Measurements from ENCODE around the gene CHADL.
A peak's percentile ranks its signal among the peaks of the same experiment; 100 is the strongest.

The CHADL gene

DNA sequence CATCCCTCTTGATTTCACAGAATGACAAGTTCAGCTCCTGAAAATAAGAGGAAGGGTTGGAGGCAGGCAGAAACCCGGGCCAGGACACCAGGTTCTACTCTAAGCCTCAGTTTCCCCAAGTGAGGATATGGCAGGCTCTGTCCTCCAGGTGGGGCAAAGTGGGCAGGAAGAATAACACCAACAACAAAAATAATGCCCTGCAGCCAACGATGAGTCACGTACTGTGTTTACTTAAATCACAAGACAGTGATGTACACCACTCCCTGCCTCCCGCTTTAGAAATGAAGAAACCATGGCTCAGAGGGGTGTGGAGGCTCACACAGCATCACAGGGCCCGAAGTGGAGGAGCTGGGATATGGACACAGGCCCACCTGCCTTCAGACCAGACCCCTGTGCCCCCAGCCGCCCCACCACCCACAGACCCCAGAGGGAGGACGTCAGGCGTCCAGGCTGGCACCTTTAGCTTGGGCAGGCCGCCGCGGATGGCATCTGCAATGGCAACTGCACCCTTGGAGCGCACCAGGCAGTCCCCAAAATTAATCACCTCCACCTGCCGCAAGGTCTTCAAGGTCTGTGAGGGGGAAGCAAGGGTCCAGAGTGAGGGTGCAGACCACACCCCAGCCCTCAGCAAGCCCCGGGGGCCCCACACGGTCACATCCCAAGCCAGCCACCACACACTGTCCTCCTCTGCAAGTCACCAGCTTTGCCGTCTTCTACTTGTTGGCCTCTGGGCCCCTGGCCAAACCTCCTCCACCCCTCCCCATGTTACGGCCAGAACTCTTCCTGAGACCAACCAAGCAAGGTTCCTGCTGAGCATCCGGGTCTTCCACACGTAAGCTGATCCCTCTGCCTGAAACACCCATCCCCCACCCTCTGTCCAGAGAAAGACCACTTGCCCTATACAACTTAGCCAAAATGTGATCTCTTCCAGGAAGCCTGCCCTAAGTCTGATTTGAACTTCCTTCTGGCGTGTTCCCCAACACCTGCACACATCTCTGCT lies 15.8 kb upstream of the CHADL start:
- no peak for DNase-seq (ENCODE audit: low spot score)

DNA sequence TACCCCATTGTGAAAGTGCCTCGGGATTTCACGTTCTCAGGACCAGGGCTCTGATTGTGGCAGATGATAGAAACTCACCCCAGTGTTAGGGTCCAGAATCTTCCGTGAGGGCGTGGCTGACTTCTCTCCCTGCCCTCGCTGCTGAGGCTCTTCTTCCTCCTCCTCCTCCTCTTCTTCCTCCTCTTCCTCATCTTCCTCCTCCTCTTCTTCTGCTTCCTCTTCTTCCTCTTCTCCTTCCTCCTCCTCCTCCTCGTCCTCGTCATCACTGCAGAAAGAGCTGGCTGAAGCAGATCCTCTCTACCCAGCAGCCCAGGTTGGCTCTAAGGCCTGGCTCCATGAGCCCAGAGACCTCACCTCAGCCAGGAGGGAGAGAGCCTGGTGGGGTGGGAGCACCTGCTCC lies 13.5 kb upstream of the CHADL start:
- no peak for DNase-seq (ENCODE audit: low spot score)

DNA sequence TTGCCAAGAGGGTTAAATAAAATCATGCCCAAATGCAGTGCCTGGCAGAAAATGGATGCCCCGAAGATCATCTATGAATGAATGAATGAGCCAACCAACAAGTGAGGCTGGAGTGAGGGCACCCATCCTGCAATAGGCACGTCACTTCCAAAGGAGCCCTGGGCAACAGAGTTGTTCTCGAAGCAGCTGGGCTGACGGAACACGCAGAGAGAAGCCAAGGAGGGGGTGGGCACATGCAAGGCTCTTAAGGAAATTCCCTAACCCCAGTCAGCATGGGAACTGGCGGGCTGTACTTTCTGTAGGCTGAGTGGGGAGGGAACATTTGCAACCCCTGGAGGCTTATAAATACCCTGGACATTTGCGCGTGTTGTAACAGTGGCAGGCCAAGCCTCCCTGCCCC lies 11.6 kb upstream of the CHADL start:
- DNase-seq (ENCODE audit: low spot score): no peak

DNA sequence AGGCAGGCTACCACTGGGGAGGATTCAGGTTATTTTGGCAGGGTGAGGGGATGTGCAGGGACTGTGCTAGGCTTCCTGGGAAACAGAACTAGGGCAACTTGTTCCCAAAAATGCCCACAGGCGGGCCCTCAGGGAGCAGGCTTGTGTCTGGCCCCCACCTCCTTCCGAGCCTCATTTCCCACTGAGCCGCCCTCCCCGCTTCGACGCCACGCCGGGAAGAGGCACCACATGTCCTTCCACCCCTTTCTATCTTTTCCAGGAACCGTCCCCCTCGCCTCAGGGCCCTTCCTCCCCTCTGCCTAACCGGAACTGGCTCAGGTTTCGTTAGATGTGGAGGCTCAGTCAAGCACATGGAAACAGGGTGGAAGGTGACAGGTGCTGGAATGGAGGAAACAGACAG lies 9.4 kb upstream of the CHADL start:
- DNase-seq (ENCODE audit: low spot score): no peak

DNA sequence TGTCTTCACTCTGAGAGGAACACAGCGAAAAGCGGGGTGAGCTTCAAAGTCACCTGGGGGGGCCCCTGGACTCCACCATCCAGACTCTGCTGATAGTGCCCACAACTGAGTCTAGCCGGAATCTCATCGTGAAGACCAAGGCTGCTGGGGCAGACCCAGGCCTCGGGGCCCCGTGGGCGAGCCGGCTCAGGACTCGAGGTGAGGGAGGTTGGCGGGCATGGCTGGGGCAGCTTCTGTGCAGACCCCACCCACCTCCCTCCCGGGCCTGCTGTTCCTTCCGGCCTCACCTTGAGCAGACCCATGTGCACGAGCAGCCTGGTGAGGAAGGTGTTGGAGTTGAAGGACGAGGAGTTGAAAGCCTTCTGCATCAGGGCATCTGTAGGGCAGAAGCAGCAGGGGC lies 8.7 kb upstream of the CHADL start:
- DNase-seq (ENCODE audit: low spot score): no peak

DNA sequence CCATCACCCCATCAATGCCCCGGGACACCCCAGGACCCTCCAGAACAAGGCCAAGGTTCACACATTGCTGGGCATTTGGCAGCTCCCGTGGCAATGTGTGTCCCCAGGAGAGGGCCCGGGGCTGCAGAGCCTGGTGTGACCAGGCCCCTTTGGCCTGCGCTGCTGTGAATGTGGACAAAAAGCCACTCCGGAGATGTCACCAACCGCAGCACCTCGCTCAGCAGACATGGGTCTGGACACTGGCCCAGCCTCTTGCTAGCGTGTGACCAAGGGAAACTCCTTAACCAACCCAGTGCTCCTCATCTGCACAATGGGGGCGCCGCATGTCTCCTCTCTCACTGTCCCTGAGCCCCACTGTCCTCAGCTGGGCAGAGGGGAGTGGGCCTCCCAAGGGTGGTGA lies 8.0 kb upstream of the CHADL start:
- no peak for DNase-seq (ENCODE audit: low spot score)

DNA sequence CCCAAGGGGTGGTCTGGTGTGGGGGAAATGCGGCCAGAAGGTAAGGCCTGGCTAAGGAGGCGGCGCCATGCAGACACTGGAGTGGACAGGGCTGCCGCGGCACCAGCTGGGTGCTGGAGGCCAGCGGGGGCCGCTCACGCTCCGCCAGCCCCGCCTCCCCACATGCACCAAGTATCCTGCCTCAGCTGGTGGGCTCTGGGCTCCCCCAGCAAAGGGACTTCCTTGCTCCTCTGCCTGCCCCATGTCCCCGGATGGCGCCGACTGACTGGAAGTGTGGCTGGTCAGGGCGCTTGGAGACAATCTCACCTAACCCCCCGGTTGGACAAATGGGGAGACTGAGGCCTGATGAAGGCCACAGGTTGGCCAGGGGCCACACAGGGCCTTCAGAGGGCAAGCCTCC lies 7.6 kb upstream of the CHADL start:
- DNase-seq (ENCODE audit: low spot score): no peak

- DNase-seq (ENCODE audit: low spot score): no peak
Measured at GRCh38 chr22:41247703-41248102, 7.0 kb upstream of the CHADL start.

DNA sequence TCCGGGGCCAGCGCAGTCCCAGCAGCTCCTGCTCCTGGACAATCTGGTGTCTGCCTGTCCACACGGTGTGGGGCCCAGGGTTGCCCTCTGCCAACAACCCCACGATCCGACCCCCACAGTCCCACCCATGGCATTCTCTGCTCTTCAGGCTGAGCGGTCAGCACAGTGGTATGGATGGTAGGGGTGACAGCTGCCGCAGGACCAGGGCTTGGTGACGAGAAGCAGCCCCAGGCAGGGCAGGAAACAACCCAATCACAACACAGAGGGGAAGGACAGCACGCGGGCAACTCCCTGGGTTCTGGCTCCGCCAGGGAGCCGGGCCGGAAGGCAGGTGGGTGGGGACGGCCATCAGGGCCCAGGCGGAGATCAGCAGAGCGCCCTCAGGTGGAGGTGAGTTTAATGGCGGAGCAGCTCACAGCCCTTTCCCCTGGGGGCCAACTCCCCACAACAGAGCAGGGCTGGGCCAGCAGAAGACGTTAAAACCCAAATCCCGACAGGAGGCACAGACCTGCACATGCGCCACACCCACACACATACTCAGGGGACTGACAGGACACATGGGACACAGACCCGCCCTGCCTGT lies 5.3 kb upstream of the CHADL start:
- DNase-seq (ENCODE audit: low spot score): no peak

DNA sequence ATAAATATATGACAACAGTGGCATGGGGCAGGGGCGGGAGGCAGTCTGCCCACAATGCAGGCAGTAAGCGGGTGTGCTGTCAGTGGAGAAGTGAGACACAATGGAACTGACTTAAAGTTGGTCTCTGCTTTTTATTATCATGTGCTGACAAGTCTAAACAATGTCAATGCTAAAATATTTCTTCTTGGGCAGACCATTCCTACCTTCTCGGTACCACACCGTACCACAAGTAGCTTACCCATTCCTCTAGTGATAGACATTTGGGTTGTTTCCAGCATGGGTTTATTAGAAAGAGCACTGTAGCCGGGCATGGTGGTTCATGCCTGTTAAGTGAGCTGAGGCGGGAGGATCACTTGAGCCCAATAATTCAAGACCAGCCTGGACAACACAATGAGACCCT lies 2.6 kb upstream of the CHADL start:
- DNase-seq (ENCODE audit: low spot score): no peak

DNA sequence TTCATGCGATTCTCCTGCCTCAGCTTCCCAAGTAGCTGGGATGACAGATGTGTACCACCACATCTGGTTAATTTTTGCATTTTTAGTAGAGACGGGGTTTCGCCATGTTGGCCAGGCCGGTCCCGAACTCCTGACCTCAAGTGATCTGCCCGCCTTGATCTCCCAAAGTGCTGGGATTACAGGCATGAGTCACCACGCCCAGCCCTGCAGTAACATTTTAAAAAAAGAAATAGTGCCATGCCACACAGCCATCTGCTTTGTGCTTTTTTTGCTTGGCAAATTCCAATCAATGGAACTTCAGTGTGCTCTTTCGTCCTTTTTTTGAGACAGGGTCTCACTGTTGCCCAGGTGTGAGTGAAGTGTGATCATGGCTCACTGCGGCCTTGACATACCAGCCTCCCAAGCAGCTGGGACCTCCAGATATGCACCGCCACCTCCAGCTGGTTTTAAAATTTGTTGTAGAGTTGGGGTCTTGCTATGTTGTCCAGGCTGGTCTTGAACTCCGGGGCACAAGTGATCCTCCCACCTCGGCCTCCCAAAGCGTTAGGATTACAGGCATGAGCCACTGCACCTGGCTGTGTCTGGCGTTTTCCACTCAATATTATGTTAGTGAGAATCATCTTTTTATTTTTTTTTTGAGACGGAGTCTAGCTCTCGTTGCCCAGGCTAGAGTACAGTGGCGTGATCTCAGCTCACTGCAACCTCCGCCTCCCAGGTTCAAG lies 1.8 kb upstream of the CHADL start:
- no peak for DNase-seq (ENCODE audit: low spot score)

- DNase-seq (ENCODE audit: low spot score): no peak
Measured at GRCh38 chr22:41241133-41241676, 474 bp upstream of the CHADL start.

DNA sequence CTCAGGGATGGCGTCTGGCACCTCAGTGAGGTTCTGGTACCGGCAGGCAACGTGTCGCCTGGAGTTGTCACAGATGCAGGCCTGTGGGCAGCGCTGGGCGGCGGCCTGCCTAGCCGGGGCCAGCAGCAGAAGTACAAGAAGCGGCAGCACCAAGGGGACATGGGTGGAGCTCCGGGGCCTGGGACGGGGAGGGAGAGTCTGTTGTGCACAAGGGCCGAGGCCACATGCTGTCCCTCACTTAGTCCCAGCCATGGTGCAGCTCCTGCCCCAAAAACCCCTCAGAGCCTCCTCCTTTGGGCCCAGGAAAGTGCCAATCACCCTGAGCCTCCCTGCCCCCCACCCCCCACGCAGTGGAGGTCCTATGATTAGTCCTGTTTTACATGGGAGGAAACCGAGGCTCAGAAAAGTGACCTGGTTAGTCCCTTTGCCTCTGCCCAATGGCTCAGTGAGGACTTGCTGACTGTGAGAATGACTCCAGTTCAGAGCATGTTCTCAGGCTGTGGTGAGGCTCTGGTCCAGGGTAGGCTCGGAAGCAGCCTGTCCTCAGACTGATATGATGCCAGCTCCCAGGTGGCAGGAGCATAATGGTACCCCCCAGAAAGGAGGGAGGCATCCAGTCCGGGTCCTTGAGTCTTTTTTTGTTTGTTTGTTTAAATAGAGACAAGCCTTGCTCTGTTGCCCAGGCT lies 1.1 kb downstream of the CHADL start:
- peak; percentile 72 for DNase-seq (ENCODE audit: low spot score)

GRCh38 chr22:41238570-41239442 lies 1.9 kb downstream of the CHADL start:
- no peak for DNase-seq (ENCODE audit: low spot score)

DNA sequence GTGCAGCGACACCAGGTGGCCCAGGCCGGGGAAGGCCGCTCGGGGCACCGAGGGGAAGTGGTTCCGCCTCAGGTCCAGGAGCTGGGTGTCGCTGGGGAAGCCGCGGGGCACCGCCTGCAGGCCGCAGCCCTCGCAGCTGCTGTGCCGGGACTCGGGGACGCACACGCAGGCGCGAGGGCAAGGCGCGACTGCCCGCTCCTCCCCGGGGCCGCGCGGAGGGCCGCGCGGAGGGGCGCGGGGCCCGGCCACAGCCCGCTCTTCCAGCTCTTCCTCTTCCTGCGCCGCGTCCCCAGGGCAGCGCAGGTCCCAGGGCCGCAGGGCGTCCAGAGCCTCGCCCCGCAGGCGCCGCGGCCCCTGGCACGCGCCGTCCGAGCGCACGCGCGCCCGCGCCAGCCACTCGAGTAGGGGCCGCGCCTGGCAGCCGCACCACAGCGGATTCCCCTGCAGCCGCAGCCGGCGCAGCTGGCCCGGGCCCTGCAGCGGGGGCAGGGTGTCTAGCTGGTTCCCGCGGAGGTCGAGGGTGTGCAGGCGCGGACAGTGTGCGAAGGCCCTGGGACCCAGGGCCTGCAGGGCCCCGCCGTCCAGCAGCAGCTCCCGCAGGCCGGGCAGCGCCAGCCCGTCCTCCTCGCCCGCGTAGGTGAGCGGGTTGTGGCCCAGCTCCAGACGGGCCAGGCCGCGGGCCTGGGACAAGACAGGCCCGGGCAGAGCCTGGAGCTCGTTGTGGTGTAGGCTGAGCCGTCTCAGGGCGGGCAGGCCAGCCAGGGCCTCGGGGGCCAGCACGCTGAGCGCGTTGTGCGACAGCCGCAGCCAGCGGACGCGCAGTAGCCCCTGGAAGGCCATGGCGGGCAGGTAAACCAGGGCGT lies 2.8 kb downstream of the CHADL start:
- DNase-seq (ENCODE audit: low spot score): peak; percentile 64

DNA sequence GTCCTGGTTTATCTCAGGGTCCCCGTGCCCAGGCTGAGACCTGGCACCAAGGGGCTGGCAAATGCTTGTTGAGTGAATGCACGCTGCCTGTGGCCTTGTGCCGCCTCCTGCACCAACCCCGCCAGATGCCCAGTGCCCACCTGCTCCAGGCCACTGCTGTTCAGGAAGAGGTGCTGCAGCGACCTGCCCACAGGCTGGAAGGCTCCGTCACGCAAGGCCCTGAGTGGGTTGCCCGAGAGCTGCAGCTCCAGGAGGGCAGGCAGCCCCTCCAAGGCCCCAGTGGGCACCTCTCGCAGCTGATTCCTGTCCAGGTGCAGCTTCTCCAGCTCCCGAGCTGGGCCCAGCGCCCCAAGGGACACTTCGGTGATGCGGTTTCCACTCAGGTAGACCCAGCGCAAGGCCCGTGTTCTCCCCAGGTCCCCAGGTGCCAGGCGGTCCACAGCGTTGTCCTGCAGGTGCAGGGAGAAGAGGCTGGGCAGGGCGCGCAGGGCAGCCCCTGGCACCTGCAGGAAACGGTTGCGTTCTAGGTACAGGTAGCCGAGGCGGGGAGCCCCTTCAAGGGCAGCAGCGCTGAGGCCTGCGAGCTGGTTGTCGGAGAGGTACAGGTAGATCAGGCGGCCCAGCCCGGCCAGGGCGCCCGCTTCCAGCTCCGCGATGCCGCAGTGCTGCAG lies 3.6 kb downstream of the CHADL start:
- no peak for DNase-seq (ENCODE audit: low spot score)

GRCh38 chr22:41234815-41235695 lies 5.7 kb downstream of the CHADL start:
- DNase-seq (ENCODE audit: low spot score): no peak

DNA sequence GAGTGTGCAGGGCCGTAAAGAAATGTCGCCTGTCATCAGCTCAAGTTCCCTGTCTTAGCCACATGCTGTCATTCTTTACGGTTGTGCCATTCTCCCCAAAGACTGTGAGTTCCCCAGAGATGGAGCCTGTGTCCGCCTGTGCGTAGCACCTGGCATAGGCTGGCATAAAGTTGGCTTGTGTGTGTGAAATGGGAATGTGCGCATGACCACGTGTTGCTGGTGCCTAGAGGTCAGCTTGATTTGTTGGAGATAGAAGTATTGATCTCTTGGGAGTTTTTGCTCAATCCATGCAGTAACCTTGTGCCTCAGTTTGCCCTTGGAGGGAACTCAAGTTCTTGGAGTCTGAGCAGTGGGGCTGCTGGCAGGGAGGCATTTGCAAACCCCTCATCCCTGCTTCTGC lies 9.4 kb downstream of the CHADL start:
- DNase-seq (ENCODE audit: low spot score): no peak
